MCF 10A (cell line): Measurements from ENCODE around the gene IFT122. TPM values are rescaled to one million over a fixed set of nuclear protein-coding genes. Genes with fewer than 3 reads are reported as not detected.

ENCODE experiments used
- BruUV-seq: library from RNA; stranded (reverse); fragments of 400-500 nt; replicated peaks from 2 replicates; lab custom pipeline; 2021; lab: Mats Ljungman, UMichigan
- CTCF ChIA-PET: fragments of 300-600 bp; sonication (Branson Sonifier 250); formaldehyde crosslinking; extraction: SDS; loops from one replicate; lab custom pipeline; 2021; ENCODE audit warnings: antibody characterized with exemption, inconsistent platforms; lab: Yijun Ruan, JAX
- POLR2A ChIA-PET: fragments of 300-600, 350-650 bp; sonication (Branson Sonifier 250); formaldehyde crosslinking; extraction: SDS; loops from one replicate; lab custom pipeline; 2020; ENCODE audit warnings: antibody characterized with exemption, inconsistent platforms; lab: Yijun Ruan, JAX
- DNase-seq: peaks from one replicate; pipeline ENCODE4 v3.0.0-alpha.2; 2018; ENCODE audit not compliant: unreplicated experiment
- H3K27ac Mint-ChIP-seq: one replicate; pipeline ENCODE4 v1.8.0; 2022; ENCODE audit warnings: mild to moderate bottlenecking, low read depth, mixed read lengths; ENCODE audit not compliant: unreplicated experiment
- H3K27me3 Mint-ChIP-seq: one replicate; pipeline ENCODE4 v1.8.0; 2022; ENCODE audit warnings: mixed read lengths; ENCODE audit not compliant: insufficient read depth, unreplicated experiment
- H3K36me3 Mint-ChIP-seq: one replicate; pipeline ENCODE4 v1.8.0; 2022; ENCODE audit warnings: mild to moderate bottlenecking, moderate library complexity, mixed read lengths; ENCODE audit not compliant: insufficient read depth, unreplicated experiment
- H3K4me1 Mint-ChIP-seq: one replicate; pipeline ENCODE4 v1.8.0; 2022; ENCODE audit warnings: mixed read lengths; ENCODE audit not compliant: insufficient read depth, unreplicated experiment
- H3K4me3 Mint-ChIP-seq: one replicate; pipeline ENCODE4 v1.8.0; 2022; ENCODE audit warnings: mild to moderate bottlenecking, moderate library complexity, mixed read lengths; ENCODE audit not compliant: unreplicated experiment
- H3K9me3 Mint-ChIP-seq: one replicate; pipeline ENCODE4 v1.8.0; 2022; ENCODE audit warnings: mixed read lengths; ENCODE audit not compliant: unreplicated experiment
- intact Hi-C: fragments of 100-400 bp; cut with micrococcal nuclease; formaldehyde crosslinking; loops from 2 replicates; pipeline ENCODE4 v1.14.1; 2022
- total RNA-seq: library from RNA; stranded (reverse); gene quantifications from 2 replicates; pipeline ENCODE4 v1.2.3, GENCODE V29; 2022
- TF ChIP-seq, protein P1 (sequence below): fragments of 200-600 bp; IDR thresholded peaks from one replicate; pipeline ENCODE4 v1.8.0; 2022; ENCODE audit warnings: antibody characterized with exemption, mild to moderate bottlenecking; ENCODE audit not compliant: unreplicated experiment

IFT122 gene
- total RNA-seq, 1 experiment from 2014 or later, result 21.0 TPM

GRCh38 chr3:129504471-129505100 lies 64.6 kb downstream of the IFT122 start:
- no peak overlapping the region for H3K4me3 Mint-ChIP-seq
- ChIA-PET POLR2A (no interaction called here), CTCF (no interaction called here)
- H3K9me3 Mint-ChIP-seq, result no peaks in the 10 kb centered on the region
- intact Hi-C loops, result no loop called here
- DNase-seq, result no peak
- H3K27me3 Mint-ChIP-seq, result no peaks in the 10 kb centered on the region
- peaks cover 6% of the 10 kb centered on the region for H3K36me3 Mint-ChIP-seq
- no peak overlapping the region for H3K27ac Mint-ChIP-seq
- no peaks in the 10 kb centered on the region for H3K4me1 Mint-ChIP-seq
- BruUV-seq, result no TSS peak
- TF ChIP-seq, protein P1, sequence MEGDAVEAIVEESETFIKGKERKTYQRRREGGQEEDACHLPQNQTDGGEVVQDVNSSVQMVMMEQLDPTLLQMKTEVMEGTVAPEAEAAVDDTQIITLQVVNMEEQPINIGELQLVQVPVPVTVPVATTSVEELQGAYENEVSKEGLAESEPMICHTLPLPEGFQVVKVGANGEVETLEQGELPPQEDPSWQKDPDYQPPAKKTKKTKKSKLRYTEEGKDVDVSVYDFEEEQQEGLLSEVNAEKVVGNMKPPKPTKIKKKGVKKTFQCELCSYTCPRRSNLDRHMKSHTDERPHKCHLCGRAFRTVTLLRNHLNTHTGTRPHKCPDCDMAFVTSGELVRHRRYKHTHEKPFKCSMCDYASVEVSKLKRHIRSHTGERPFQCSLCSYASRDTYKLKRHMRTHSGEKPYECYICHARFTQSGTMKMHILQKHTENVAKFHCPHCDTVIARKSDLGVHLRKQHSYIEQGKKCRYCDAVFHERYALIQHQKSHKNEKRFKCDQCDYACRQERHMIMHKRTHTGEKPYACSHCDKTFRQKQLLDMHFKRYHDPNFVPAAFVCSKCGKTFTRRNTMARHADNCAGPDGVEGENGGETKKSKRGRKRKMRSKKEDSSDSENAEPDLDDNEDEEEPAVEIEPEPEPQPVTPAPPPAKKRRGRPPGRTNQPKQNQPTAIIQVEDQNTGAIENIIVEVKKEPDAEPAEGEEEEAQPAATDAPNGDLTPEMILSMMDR, result no peak

DNA sequence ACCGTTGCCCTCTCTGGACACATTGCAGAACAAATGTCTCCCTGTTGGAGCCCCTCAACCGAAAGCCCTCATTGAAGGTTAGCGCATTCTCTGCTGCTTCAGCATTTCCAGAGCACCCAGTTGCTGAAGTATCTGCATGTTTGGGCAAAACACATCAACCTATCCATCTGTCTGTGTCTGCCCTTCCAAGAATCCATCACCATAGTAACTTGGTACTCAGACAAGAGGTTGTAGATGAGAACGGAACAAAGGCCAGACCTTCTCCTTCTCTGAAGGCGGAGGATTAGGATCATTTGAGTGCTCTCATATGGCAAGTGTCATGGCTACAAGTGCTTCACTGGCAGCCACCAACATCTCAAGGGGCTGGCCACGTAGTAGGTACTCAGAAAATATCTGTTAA lies 65.3 kb downstream of the IFT122 start:
- intact Hi-C loops, result no loop called here
- DNase-seq, result no peak
- peaks cover 6% of the 10 kb centered on the region for H3K36me3 Mint-ChIP-seq

DNA sequence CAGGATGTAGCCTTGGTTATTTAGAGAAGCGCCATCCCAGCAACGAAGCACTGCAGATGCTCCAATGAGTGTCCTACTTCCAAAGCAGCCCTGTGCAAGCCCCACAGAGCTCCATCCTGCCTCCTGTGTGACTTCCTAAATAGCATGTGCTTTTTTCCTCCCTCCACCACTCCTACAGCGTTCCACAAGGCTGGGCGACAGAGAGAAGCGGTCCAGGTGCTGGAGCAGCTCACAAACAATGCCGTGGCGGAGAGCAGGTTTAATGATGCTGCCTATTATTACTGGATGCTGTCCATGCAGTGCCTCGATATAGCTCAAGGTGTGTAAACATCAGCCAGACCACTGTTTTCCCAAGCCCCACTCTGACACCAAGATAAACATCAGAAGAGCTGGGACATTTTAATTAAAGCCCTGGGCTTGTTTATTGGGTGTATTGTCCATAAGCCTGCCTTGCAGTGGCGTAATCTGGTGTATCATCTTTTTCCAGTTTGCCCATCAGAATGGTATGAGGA lies 66.3 kb downstream of the IFT122 start:
- Mint-ChIP-seq H3K9me3 (no peaks in the 10 kb centered on the region), H3K27me3 (no peaks in the 10 kb centered on the region), H3K27ac (no peak overlapping the region), H3K4me1 (no peaks in the 10 kb centered on the region), H3K4me3 (no peak overlapping the region), H3K36me3 (peaks cover 6% of the 10 kb centered on the region)
- TF ChIP-seq, protein P1, result no peak
- BruUV-seq, result no TSS peak
- ChIA-PET POLR2A (no interaction called here), CTCF (interaction anchor here (1.2 to 1.4 kb wide), 2 partner anchors 14 to 15 kb away, joined by 3 to 4 read pairs; no protein-coding TSS in a partner anchor)
- no peak for DNase-seq
- intact Hi-C loops, result no loop called here

More for the DNA sequence above, 65.3 kb downstream of the IFT122 start:
- TF ChIP-seq, protein P1, result no peak
- no peak overlapping the region for H3K4me3 Mint-ChIP-seq
- no peaks in the 10 kb centered on the region for H3K27me3 Mint-ChIP-seq
- H3K4me1 Mint-ChIP-seq, result no peaks in the 10 kb centered on the region
- H3K27ac Mint-ChIP-seq, result no peak overlapping the region
- ChIA-PET POLR2A (no interaction called here), CTCF (no interaction called here)
- no TSS peak for BruUV-seq
- no peaks in the 10 kb centered on the region for H3K9me3 Mint-ChIP-seq

DNA sequence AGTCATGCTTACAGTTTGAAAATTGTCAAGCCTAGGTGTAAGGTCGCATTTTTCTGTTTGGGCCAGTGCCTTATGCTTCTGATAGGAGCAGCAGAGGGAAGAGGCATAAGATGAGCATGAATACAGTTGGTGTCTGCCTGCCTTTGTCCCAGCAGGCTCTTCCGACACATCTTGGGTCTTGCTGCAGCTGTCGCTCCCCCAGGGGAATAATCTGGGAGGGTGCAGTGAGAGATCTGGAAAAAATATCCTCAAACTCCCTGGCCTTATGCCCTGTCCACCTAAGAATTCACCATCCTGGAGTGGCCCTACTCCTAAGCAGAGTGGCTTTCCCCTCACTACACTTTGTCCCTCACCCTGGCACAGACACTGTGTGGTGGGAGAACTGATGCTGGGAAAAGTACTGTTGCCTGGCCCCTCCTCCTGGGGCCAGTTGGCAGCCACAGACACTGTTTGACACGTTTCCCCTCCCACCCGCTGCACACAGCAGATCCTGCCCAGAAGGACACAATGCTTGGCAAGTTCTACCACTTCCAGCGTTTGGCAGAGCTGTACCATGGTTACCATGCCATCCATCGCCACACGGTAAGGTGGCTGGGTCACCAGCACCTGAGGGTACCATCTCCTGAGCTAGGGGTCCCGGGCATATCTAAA lies 67.3 kb downstream of the IFT122 start:
- Mint-ChIP-seq H3K27me3 (no peaks in the 10 kb centered on the region), H3K36me3 (peaks cover 8% of the 10 kb centered on the region), H3K4me3 (no peak overlapping the region), H3K4me1 (no peaks in the 10 kb centered on the region), H3K27ac (no peak overlapping the region), H3K9me3 (no peaks in the 10 kb centered on the region)
- ChIA-PET CTCF (interaction anchor here (1.2 to 1.4 kb wide), 2 partner anchors 15 to 16 kb away, joined by 3 to 4 read pairs; no protein-coding TSS in a partner anchor), POLR2A (no interaction called here)
- intact Hi-C loops, result no loop called here
- TF ChIP-seq, protein P1, result no peak
- BruUV-seq, result no TSS peak
- DNase-seq, result no peak
